Measurements from ENCODE around the gene CMTM7.

CMTM7 gene

GRCh38 chr3:32367442-32367841 lies 24.2 kb upstream of the CMTM7 start:
- H3K27ac ChIP-seq (ENCODE audit: low read length): no peak overlapping the region
- H3K4me3 ChIP-seq (ENCODE audit: low read length): no peak overlapping the region
- H3K36me3 ChIP-seq (ENCODE audit: control insufficient read depth, low read depth, low read length): no peaks in the 10 kb centered on the region
- H3K4me1 ChIP-seq (ENCODE audit: control insufficient read depth, low read depth, low read length): no peaks in the 10 kb centered on the region
- H3K27me3 ChIP-seq (ENCODE audit: control insufficient read depth, insufficient read depth, low read length): no peaks in the 10 kb centered on the region
- no peak overlapping the region for H3K9ac ChIP-seq (ENCODE audit: low read length)
- no peaks in the 10 kb centered on the region for H3K9me3 ChIP-seq (ENCODE audit: control insufficient read depth, low read depth, low read length)

- no peak overlapping the region for H3K27ac ChIP-seq (ENCODE audit: low read length)
Measured at GRCh38 chr3:32371461-32372212, 20.0 kb upstream of the CMTM7 start.

GRCh38 chr3:32372213-32372490 lies 19.5 kb upstream of the CMTM7 start:
- no peaks in the 10 kb centered on the region for H3K4me1 ChIP-seq (ENCODE audit: control insufficient read depth, low read depth, low read length)
- H3K9ac ChIP-seq (ENCODE audit: low read length): no peak overlapping the region
- no peaks in the 10 kb centered on the region for H3K9me3 ChIP-seq (ENCODE audit: control insufficient read depth, low read depth, low read length)
- no peak overlapping the region for H3K4me3 ChIP-seq (ENCODE audit: low read length)
- H3K27ac ChIP-seq (ENCODE audit: low read length): no peak overlapping the region
- H3K27me3 ChIP-seq (ENCODE audit: control insufficient read depth, insufficient read depth, low read length): no peaks in the 10 kb centered on the region
- H3K36me3 ChIP-seq (ENCODE audit: control insufficient read depth, low read depth, low read length): no peaks in the 10 kb centered on the region

More at GRCh38 chr3:32371461-32372212, 20.0 kb upstream of the CMTM7 start:
- Histone ChIP-seq H3K9ac (ENCODE audit: low read length) (no peak overlapping the region), H3K27me3 (ENCODE audit: control insufficient read depth, insufficient read depth, low read length) (no peaks in the 10 kb centered on the region), H3K36me3 (ENCODE audit: control insufficient read depth, low read depth, low read length) (no peaks in the 10 kb centered on the region), H3K4me1 (ENCODE audit: control insufficient read depth, low read depth, low read length) (no peaks in the 10 kb centered on the region), H3K4me3 (ENCODE audit: low read length) (no peak overlapping the region), H3K9me3 (ENCODE audit: control insufficient read depth, low read depth, low read length) (no peaks in the 10 kb centered on the region)

GRCh38 chr3:32373276-32373675 lies 18.4 kb upstream of the CMTM7 start:
- Histone ChIP-seq H3K9me3 (ENCODE audit: control insufficient read depth, low read depth, low read length) (no peaks in the 10 kb centered on the region), H3K4me3 (ENCODE audit: low read length) (no peak overlapping the region), H3K27ac (ENCODE audit: low read length) (no peak overlapping the region), H3K9ac (ENCODE audit: low read length) (no peak overlapping the region), H3K36me3 (ENCODE audit: control insufficient read depth, low read depth, low read length) (no peaks in the 10 kb centered on the region), H3K27me3 (ENCODE audit: control insufficient read depth, insufficient read depth, low read length) (no peaks in the 10 kb centered on the region), H3K4me1 (ENCODE audit: control insufficient read depth, low read depth, low read length) (no peaks in the 10 kb centered on the region)

- no peaks in the 10 kb centered on the region for H3K9me3 ChIP-seq (ENCODE audit: control insufficient read depth, low read depth, low read length)
- H3K4me3 ChIP-seq (ENCODE audit: low read length): no peak overlapping the region
- H3K4me1 ChIP-seq (ENCODE audit: control insufficient read depth, low read depth, low read length): no peaks in the 10 kb centered on the region
- no peak overlapping the region for H3K27ac ChIP-seq (ENCODE audit: low read length)
- H3K27me3 ChIP-seq (ENCODE audit: control insufficient read depth, insufficient read depth, low read length): no peaks in the 10 kb centered on the region
- H3K36me3 ChIP-seq (ENCODE audit: control insufficient read depth, low read depth, low read length): no peaks in the 10 kb centered on the region
- no peak overlapping the region for H3K9ac ChIP-seq (ENCODE audit: low read length)
Measured at GRCh38 chr3:32373844-32374243, 17.8 kb upstream of the CMTM7 start.

- no peak overlapping the region for H3K4me3 ChIP-seq (ENCODE audit: low read length)
- no peak overlapping the region for H3K9ac ChIP-seq (ENCODE audit: low read length)
- no peaks in the 10 kb centered on the region for H3K27me3 ChIP-seq (ENCODE audit: control insufficient read depth, insufficient read depth, low read length)
- no peaks in the 10 kb centered on the region for H3K4me1 ChIP-seq (ENCODE audit: control insufficient read depth, low read depth, low read length)
- H3K9me3 ChIP-seq (ENCODE audit: control insufficient read depth, low read depth, low read length): no peaks in the 10 kb centered on the region
- no peaks in the 10 kb centered on the region for H3K36me3 ChIP-seq (ENCODE audit: control insufficient read depth, low read depth, low read length)
- no peak overlapping the region for H3K27ac ChIP-seq (ENCODE audit: low read length)
Measured at GRCh38 chr3:32374788-32375595, 16.7 kb upstream of the CMTM7 start.

- Histone ChIP-seq H3K4me1 (ENCODE audit: control insufficient read depth, low read depth, low read length) (no peaks in the 10 kb centered on the region), H3K27ac (ENCODE audit: low read length) (no peak overlapping the region), H3K36me3 (ENCODE audit: control insufficient read depth, low read depth, low read length) (no peaks in the 10 kb centered on the region), H3K27me3 (ENCODE audit: control insufficient read depth, insufficient read depth, low read length) (no peaks in the 10 kb centered on the region), H3K9me3 (ENCODE audit: control insufficient read depth, low read depth, low read length) (no peaks in the 10 kb centered on the region), H3K9ac (ENCODE audit: low read length) (no peak overlapping the region), H3K4me3 (ENCODE audit: low read length) (no peak overlapping the region)
Measured at GRCh38 chr3:32375596-32375930, 16.1 kb upstream of the CMTM7 start.

- Histone ChIP-seq H3K4me1 (ENCODE audit: control insufficient read depth, low read depth, low read length) (no peaks in the 10 kb centered on the region), H3K9ac (ENCODE audit: low read length) (no peak overlapping the region), H3K36me3 (ENCODE audit: control insufficient read depth, low read depth, low read length) (no peaks in the 10 kb centered on the region), H3K4me3 (ENCODE audit: low read length) (no peak overlapping the region), H3K27me3 (ENCODE audit: control insufficient read depth, insufficient read depth, low read length) (no peaks in the 10 kb centered on the region), H3K27ac (ENCODE audit: low read length) (no peak overlapping the region), H3K9me3 (ENCODE audit: control insufficient read depth, low read depth, low read length) (no peaks in the 10 kb centered on the region)
Measured at GRCh38 chr3:32376115-32376514, 15.5 kb upstream of the CMTM7 start.

GRCh38 chr3:32379831-32380500 lies 11.7 kb upstream of the CMTM7 start:
- no peak overlapping the region for H3K4me3 ChIP-seq (ENCODE audit: low read length)
- H3K27me3 ChIP-seq (ENCODE audit: control insufficient read depth, insufficient read depth, low read length): no peaks in the 10 kb centered on the region

GRCh38 chr3:32381922-32382321 lies 9.7 kb upstream of the CMTM7 start:
- no peak overlapping the region for H3K9ac ChIP-seq (ENCODE audit: low read length)
- no peaks in the 10 kb centered on the region for H3K9me3 ChIP-seq (ENCODE audit: control insufficient read depth, low read depth, low read length)
- H3K27me3 ChIP-seq (ENCODE audit: control insufficient read depth, insufficient read depth, low read length): no peaks in the 10 kb centered on the region

More at GRCh38 chr3:32379831-32380500, 11.7 kb upstream of the CMTM7 start:
- no peak overlapping the region for H3K9ac ChIP-seq (ENCODE audit: low read length)
- H3K27ac ChIP-seq (ENCODE audit: low read length): no peak overlapping the region
- no peaks in the 10 kb centered on the region for H3K9me3 ChIP-seq (ENCODE audit: control insufficient read depth, low read depth, low read length)
- no peaks in the 10 kb centered on the region for H3K36me3 ChIP-seq (ENCODE audit: control insufficient read depth, low read depth, low read length)
- no peaks in the 10 kb centered on the region for H3K4me1 ChIP-seq (ENCODE audit: control insufficient read depth, low read depth, low read length)

GRCh38 chr3:32383136-32383711 lies 8.4 kb upstream of the CMTM7 start:
- H3K27me3 ChIP-seq (ENCODE audit: control insufficient read depth, insufficient read depth, low read length): no peaks in the 10 kb centered on the region
- no peak overlapping the region for H3K9ac ChIP-seq (ENCODE audit: low read length)
- no peaks in the 10 kb centered on the region for H3K9me3 ChIP-seq (ENCODE audit: control insufficient read depth, low read depth, low read length)
- no peak overlapping the region for H3K27ac ChIP-seq (ENCODE audit: low read length)
- no peaks in the 10 kb centered on the region for H3K36me3 ChIP-seq (ENCODE audit: control insufficient read depth, low read depth, low read length)
- H3K4me1 ChIP-seq (ENCODE audit: control insufficient read depth, low read depth, low read length): no peaks in the 10 kb centered on the region
- H3K4me3 ChIP-seq (ENCODE audit: low read length): no peak overlapping the region

More at GRCh38 chr3:32381922-32382321, 9.7 kb upstream of the CMTM7 start:
- Histone ChIP-seq H3K36me3 (ENCODE audit: control insufficient read depth, low read depth, low read length) (no peaks in the 10 kb centered on the region), H3K4me1 (ENCODE audit: control insufficient read depth, low read depth, low read length) (no peaks in the 10 kb centered on the region), H3K27ac (ENCODE audit: low read length) (no peak overlapping the region), H3K4me3 (ENCODE audit: low read length) (no peak overlapping the region)
